ENCODE measurements around the gene RUNDC3A. TPM values are rescaled to one million over a fixed set of nuclear protein-coding genes. Genes with fewer than 3 reads are reported as not detected.
A peak's percentile ranks its signal among the peaks of the same experiment; 100 is the strongest.
"Not testable (repeated sequence)": the region's sequence is repeated elsewhere in the genome, so short reads cannot be mapped to it uniquely, and the experiment has no call there.

The RUNDC3A gene
- total RNA-seq, 1 experiment from 2014 or later: 0.12 TPM

DNA sequence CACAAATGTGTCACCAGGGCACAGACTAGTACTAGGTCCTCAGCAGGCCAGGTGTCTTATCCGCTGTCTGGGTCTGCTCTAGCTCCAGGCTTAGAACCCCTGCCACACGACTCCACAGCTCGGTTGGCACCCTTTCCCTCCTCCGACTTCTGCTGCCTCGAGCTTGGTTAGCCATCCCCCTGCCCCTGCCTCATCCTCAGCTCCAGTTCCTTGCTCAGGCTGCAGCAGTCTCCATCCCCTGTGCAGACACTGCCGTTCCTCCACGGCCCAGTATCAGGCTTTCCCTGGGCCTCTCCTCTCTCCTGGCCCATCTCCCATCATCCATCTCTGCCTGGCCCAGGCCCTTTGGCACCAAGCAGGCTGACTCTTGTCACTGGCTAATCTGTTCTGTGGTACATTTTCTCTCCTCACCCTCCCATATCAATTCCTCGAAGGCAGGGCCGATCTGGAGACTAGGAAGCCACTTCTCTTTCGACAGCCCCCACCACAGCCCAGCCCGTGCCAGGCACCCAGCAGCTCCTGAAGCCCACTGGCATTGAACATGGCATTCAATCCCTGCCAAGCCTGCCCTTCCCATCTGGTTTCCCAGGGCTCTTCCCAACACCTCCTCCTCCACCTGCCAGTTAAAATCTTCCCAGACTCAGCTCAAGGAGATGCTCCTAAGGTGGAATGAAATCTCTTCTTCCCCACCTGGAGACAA lies 35.3 kb downstream of the RUNDC3A start:
- DNase-seq (ENCODE audit: low read depth): no peak

DNA sequence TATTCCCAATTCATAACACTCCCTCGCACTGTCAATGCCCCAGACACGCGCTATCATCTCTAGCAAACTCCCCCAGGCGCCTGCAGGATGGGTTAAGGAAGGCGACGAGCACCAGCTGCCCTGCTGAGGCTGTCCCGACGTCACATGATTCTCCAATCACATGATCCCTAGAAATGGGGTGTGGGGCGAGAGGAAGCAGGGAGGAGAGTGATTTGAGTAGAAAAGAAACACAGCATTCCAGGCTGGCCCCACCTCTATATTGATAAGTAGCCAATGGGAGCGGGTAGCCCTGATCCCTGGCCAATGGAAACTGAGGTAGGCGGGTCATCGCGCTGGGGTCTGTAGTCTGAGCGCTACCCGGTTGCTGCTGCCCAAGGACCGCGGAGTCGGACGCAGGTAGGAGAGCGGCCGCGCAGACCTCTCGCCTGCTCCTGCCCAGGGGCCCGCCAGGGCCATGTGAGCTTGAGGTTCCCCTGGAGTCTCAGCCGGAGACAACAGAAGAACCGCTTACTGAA lies 36.6 kb downstream of the RUNDC3A start, which contains the start of gene GRN:
GRN (plus strand) TSS at position 364 of the 515 bp plus-strand sequence. CDS start 3,863 bp downstream, outside the sequence.
- peak; percentile 98 for DNase-seq (ENCODE audit: low read depth)

DNA sequence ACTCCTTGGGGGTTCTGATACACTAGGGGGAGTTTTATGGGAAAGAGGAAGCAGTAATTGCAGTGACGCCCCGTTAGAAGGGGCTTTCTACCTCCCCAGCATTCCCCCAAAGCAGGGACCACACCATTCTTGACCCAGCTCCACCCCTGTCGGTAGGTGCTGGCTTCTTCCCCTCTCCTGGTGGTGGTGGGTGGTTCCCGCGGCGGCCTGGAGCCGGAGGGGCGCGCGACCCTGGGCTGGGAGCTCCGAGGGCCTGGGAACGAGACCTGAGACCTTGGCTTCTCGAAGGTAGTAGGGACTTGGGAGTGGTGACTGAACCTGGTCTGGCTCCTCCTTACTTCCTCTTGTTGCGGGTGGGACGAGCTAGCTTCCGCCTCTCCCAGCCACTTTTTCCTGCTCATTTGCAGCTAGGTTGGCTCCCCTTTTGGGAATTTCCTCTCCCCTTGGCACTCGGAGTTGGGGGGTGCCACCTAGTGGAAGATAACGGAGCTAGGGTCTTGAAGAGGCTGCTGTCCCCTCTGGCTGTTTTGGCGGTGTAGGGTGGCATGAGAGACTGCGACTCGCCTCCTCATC lies 37.1 kb downstream of the RUNDC3A start:
- DNase-seq (ENCODE audit: low read depth): peak; percentile 69

DNA sequence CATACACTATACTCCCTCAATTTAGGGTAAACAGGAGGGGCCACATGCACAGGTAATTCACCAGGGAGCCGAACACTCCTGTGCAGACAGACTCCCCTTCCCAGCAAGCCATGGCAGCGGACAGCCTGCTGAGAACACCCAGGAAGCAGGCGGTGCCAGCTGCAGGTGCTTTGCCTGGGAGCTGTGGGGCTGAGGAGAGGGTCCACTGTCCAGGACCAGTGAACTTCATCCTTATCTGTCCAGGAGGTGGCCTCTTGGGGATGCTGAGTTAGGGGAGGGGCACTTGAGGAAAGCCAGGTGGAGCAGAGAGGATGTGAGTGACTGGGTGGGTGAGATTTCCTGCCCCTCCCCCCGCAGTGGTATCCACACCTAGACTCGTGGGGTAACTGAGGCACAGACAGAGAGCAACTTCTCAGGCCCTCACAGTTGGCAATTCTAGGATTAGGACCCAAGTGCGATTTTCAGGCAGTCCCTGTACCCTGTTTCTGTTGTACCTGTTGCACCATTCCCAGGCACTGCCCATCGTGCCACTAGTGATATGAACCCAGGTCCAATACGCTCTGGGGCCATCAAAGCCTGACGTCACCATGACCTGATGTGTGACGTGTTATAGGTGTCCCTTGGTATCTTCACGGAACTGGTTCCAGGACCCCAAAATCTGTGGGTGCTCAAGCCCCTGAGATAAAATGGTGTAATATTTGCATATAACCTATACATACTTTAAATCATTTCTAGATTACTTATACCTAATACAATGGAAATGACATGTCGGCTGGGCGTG lies 37.9 kb downstream of the RUNDC3A start:
- no peak for DNase-seq (ENCODE audit: low read depth)

DNA sequence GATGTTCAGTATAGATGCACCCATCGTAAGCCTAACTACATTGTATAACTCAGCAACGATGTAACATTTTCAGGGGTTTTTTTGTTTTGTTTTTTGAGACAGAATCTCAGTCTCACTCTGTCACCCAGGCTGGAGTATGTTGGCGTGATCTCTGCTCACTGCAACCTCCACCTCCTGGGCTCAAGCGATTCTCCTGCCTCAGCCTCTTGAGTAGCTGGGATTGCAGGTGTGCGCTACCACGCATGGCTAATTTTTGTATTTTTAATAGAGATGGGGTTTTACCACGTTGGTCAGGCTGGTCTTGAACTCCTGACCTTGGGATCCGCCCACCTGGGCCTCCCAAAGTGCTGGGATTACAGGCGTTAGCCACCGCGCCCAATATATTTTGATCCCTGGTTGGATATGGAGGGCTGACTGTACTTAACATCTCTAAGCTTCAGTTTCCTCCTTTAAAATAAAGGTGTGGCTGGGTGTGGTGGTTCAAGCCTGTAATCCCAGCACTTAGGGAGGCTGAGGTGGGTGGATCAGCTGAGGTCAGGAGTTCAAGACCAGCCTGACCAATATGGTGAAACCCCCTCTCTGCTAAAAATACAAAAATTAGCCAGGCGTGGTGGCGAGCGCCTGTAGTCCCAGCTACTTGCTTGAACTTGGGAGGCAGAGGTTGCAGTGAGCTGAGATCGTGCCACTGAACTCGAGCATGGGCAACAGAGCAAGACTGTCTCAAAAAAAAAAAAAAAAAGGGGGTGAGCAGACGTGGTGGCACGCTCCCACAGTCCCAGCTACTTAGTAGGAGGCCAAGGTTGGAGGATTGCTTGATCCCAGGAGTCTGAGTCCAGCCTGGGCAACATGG lies 39.0 kb downstream of the RUNDC3A start:
- not testable (repeated sequence) for DNase-seq (ENCODE audit: low read depth)

- peak; percentile 59 for DNase-seq (ENCODE audit: low read depth)
These were observed 40.0 kb downstream of the RUNDC3A start for GRCh38 chr17:44348234-44348987.

GRCh38 chr17:44348988-44349364 lies 40.6 kb downstream of the RUNDC3A start:
- no peak for DNase-seq (ENCODE audit: low read depth)

GRCh38 chr17:44349553-44350070 lies 41.2 kb downstream of the RUNDC3A start:
- no peak for DNase-seq (ENCODE audit: low read depth)

GRCh38 chr17:44350733-44351226 lies 42.4 kb downstream of the RUNDC3A start:
- peak; percentile 46 for DNase-seq (ENCODE audit: low read depth)

GRCh38 chr17:44351464-44351863 lies 43.1 kb downstream of the RUNDC3A start:
- no peak for DNase-seq (ENCODE audit: low read depth)

GRCh38 chr17:44351961-44352827 lies 43.8 kb downstream of the RUNDC3A start:
- DNase-seq (ENCODE audit: low read depth): no peak

DNA sequence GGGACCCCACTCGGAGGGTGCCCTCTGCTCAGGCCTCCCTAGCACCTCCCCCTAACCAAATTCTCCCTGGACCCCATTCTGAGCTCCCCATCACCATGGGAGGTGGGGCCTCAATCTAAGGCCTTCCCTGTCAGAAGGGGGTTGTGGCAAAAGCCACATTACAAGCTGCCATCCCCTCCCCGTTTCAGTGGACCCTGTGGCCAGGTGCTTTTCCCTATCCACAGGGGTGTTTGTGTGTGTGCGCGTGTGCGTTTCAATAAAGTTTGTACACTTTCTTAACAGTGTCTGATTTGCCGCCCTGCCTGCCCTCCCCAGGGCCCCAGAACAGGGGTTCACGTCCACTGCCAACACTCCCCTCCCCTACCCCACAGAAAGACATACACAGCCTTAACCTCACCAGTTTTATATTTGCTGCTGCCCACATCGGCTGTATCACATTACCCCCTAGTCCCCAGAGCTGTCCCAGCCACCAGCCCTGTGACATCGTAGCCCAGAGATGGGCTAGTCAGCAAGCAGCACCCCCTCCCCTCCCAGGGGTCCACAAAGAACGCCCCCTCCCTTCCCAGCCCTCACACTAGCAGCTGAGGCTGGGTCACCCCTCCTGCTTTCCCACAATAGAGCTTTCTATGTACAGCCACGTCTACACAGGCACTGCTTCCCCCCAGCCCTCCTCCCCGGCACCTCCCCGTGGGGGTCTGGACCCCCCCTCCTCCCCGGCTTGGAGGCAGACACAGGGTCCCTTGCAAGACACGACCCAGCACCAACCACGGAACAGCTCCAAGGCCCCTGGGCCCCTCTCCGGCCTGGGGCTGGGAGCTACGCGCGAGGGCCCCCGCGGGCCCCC lies 44.6 kb downstream of the RUNDC3A start:
- no peak for DNase-seq (ENCODE audit: low read depth)

GRCh38 chr17:44353672-44354331 lies 45.4 kb downstream of the RUNDC3A start:
- peak; percentile 19 for DNase-seq (ENCODE audit: low read depth)

DNA sequence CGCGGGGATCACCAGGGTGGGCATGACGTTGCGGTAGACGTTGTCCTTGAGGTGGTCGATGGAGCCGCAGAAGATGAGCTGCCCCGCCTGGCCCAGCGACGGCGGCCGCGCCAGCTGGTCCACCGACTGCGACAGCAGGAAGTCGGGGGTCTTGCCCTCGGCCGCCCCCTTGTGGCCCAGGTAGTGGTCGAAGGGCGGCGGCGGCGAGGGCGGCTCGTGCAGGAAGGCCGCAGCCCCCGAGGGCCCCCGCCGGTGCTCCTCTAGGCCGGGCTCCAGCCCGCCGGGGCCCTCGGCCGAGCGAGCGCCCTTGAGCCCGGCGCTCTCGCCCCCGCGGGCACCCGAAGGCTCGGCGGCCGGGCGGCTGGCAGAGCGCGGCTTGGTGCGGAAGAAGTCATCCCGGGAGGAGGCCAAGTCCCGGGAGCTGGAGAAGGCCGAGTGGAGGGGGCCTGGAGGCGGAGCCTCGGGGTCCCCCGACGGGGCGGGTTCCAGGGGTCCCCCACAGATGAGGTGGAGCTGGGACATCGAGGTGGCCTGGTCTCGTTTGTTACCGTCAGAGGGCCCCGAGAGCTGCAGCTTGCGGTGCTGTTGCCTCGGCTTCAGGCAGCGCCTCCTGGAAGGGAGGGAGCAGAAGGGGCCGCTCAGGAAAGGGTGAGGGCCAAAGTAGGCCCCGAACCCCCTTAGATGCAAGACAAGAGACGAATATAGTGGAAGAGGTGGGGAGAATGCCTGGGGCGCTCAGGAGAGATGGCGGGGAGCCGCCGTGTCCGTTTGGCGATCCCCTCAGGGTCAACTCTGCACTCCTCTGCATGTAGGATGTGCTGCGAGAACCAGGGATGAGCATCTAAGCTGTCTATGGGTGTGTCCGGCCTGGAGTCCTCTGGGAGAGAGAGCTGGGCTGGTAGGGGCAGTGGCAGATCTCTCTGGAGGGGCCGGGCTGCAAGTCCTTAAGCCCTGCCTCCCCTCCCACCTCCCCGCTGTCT lies 46.5 kb downstream of the RUNDC3A start:
- DNase-seq (ENCODE audit: low read depth): no peak

DNA sequence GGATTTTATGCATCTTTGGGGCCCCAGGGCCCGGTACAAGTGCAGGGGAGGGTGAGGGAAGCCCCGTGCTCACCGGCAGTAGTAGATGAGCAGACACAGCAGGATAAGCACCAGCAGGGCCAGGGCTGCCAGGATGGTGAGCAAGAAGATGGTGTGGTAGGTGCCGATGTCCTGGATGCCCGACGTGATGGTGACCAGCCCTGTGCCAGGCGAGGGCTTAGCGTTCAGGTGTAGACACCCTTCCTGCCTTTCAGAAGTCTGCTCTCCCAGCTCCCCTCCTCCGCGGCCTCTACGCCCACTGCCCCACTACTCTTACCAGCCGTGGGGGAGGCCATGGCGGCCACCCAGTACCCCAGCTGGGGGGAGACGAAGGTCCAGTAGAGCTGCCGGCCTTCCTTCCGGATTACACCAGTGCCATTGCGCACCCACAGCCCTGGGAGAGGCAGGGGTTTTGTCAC lies 47.3 kb downstream of the RUNDC3A start:
- DNase-seq (ENCODE audit: low read depth): no peak

GRCh38 chr17:44356241-44356640 lies 47.8 kb downstream of the RUNDC3A start:
- no peak for DNase-seq (ENCODE audit: low read depth)

DNA sequence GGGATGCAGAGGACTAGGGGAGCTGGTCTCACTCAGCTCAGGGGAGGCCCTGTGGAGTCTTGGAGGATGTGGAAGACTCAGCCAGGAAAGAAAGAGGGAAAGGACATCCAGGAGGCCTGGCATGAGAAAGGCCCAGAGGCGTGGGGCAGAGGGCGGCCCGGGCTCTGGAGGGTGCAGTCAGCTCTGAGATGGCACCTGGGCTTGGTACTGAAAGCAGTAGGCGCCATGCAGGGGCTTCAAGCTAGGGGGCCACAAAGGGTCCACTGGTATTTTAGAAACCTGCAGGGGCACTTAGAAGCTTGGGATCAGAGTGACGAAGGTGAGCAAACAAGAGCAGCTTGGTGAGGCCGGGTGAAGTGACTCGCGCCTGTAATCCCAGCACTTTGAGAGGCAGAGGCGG lies 49.7 kb downstream of the RUNDC3A start:
- DNase-seq (ENCODE audit: low read depth): no peak
